ENCODE data around the gene PCP4.

PCP4 gene

DNA sequence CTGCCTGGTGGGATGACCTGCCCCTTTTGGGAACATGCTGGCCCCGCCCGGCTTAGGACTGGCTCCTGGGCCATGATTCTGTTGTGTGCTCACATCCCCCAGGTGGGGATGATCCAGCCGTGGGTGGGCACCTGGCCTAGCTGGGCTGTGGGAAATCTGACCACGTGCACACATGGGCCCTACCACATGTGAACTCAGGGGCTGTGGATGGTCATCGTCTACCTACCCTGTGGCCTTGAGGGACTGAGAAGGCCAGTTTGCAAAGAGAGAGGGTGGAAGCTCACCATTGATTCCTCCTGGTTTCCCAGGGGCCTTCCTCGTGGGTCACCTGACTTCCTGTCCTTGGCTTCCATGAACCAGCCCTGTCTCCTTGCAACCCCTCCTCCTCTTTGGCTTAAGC is 19.4 kb upstream of the PCP4 start:
- no peak overlapping the region for H3K9ac ChIP-seq (ENCODE audit: low read depth, low read length)
- H3K9me3 ChIP-seq (ENCODE audit: control insufficient read depth, insufficient read depth, low read length) = no peaks in the 10 kb centered on the region
- H3K36me3 ChIP-seq (ENCODE audit: control insufficient read depth, insufficient read depth, low read length) = peaks cover 3% of the 10 kb centered on the region
- H3K4me3 ChIP-seq (ENCODE audit: low read depth, low read length) = no peak overlapping the region
- H3K4me1 ChIP-seq (ENCODE audit: control insufficient read depth, insufficient read depth, low read length) = no peaks in the 10 kb centered on the region
- no peaks in the 10 kb centered on the region for H3K27me3 ChIP-seq (ENCODE audit: control insufficient read depth, insufficient read depth, low read length)

DNA sequence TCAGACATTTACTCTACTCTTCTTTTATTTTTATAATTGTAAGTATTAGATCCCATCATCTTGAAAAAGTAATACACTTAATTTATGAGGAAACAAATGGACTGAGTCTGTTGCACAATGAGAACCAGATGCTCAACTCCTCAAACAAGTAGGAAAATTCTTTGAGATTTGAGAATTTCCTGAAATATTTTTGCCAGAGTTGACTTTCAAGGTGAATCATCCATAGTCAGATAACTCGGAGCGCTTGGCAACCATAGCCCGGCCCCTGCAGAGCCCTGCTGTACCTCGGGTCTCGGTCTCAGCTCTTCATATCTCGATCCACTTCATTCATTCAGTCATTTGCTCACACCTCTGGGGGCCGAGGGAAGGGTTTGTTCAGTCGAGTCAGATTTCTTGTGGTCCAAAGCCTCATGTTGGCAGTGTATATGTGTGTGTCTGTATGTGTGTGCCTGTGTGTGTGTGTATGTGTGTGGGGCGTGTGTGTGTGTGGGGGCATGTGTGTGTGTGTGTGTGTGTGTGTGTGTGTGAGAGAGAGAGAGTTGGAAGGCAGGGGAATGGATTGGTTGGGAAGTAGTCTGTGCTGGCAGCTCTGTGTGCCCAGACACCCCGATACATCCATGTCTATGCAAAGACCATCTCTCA is 18.1 kb upstream of the PCP4 start:
- H3K27me3 ChIP-seq (ENCODE audit: control insufficient read depth, insufficient read depth, low read length) = no peaks in the 10 kb centered on the region
- H3K9me3 ChIP-seq (ENCODE audit: control insufficient read depth, insufficient read depth, low read length) = no peaks in the 10 kb centered on the region
- no peak overlapping the region for H3K4me3 ChIP-seq (ENCODE audit: low read depth, low read length)
- no peak overlapping the region for H3K9ac ChIP-seq (ENCODE audit: low read depth, low read length)
- H3K4me1 ChIP-seq (ENCODE audit: control insufficient read depth, insufficient read depth, low read length) = no peaks in the 10 kb centered on the region
- H3K36me3 ChIP-seq (ENCODE audit: control insufficient read depth, insufficient read depth, low read length) = peaks cover 3% of the 10 kb centered on the region

GRCh38 chr21:39850333-39850732 is 16.9 kb upstream of the PCP4 start:
- Histone ChIP-seq H3K9ac (ENCODE audit: low read depth, low read length) (no peak overlapping the region), H3K27me3 (ENCODE audit: control insufficient read depth, insufficient read depth, low read length) (no peaks in the 10 kb centered on the region), H3K36me3 (ENCODE audit: control insufficient read depth, insufficient read depth, low read length) (peaks cover 3% of the 10 kb centered on the region), H3K9me3 (ENCODE audit: control insufficient read depth, insufficient read depth, low read length) (no peaks in the 10 kb centered on the region), H3K4me1 (ENCODE audit: control insufficient read depth, insufficient read depth, low read length) (no peaks in the 10 kb centered on the region), H3K4me3 (ENCODE audit: low read depth, low read length) (no peak overlapping the region)

GRCh38 chr21:39851002-39851618 is 16.1 kb upstream of the PCP4 start:
- no peaks in the 10 kb centered on the region for H3K27me3 ChIP-seq (ENCODE audit: control insufficient read depth, insufficient read depth, low read length)
- no peaks in the 10 kb centered on the region for H3K4me1 ChIP-seq (ENCODE audit: control insufficient read depth, insufficient read depth, low read length)
- H3K36me3 ChIP-seq (ENCODE audit: control insufficient read depth, insufficient read depth, low read length) = peaks cover 3% of the 10 kb centered on the region
- H3K9me3 ChIP-seq (ENCODE audit: control insufficient read depth, insufficient read depth, low read length) = no peaks in the 10 kb centered on the region
- H3K4me3 ChIP-seq (ENCODE audit: low read depth, low read length) = no peak overlapping the region
- H3K9ac ChIP-seq (ENCODE audit: low read depth, low read length) = no peak overlapping the region

DNA sequence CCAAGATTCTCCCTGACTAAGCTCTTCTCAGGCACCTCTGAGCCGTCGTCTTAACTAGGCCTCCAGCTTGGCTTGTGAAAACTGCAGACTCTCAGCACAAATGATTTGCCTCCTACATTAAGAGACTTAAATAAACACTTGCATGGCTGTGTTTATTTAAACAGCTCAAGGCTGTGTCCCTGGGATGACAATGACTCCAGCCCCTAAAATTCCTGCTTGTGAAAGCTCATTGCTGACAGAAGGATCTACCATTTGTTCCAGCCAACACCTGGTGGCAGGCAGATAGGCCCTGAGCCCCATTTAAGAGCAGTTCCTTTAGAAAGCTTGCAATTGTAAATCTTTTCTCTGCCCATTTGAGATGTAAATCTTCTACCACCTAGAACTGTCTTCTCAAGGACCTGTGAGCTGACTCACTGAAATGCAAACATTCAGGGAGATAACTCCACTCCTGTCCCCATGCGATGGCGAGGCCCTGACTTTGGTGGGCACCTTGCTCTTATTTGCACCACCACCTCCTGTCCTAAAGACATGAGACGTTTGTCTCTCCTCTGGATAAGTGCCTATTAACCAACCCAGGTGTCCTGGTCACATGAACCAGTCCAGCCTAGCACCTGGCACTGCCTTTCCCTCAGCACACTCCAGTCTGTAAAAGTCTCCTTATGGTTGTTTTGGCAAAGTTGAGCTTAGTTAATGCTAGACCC is 15.1 kb upstream of the PCP4 start:
- Histone ChIP-seq H3K27me3 (ENCODE audit: control insufficient read depth, insufficient read depth, low read length) (no peaks in the 10 kb centered on the region), H3K9me3 (ENCODE audit: control insufficient read depth, insufficient read depth, low read length) (no peaks in the 10 kb centered on the region), H3K36me3 (ENCODE audit: control insufficient read depth, insufficient read depth, low read length) (peaks cover 3% of the 10 kb centered on the region), H3K9ac (ENCODE audit: low read depth, low read length) (no peak overlapping the region), H3K4me3 (ENCODE audit: low read depth, low read length) (no peak overlapping the region), H3K4me1 (ENCODE audit: control insufficient read depth, insufficient read depth, low read length) (no peaks in the 10 kb centered on the region)

DNA sequence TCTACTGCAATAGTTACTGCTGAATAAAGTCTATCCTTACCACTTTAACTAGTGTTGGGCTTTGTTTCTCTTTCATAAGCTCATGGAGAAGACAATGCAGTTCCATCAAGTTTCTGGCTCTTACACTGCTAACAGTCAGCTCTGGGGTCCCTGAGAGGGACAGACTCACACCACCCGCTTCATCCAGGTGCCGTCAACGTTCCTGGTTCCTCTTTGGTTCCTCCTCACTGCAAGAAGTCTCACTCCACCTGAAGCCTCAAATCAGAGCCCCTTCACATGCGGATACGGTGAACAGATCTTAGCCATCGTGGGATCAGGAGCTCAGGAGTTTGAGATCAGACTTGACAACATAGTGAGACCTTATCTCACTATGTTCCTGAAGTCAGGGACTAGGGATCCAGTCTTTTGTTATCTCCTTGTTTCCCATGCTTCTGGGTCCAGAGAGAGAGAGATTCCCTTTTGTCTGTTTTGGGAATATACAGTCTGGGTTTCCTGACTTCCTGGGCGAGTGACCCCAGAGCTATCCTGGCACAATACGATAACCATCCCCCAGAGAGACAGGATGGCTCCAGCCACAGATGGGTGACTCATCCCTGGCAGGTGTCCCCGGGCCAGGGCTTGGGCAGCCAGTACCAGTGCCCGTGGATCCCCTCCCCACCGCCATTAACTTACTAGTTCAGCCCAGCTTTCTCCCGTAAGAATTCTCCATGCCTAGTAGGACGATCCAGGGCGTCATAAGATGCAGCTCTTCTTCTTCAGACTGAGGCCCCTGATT is 14.3 kb upstream of the PCP4 start:
- H3K4me1 ChIP-seq (ENCODE audit: control insufficient read depth, insufficient read depth, low read length) = no peaks in the 10 kb centered on the region
- H3K9me3 ChIP-seq (ENCODE audit: control insufficient read depth, insufficient read depth, low read length) = no peaks in the 10 kb centered on the region
- H3K4me3 ChIP-seq (ENCODE audit: low read depth, low read length) = no peak overlapping the region
- H3K9ac ChIP-seq (ENCODE audit: low read depth, low read length) = no peak overlapping the region
- peaks cover 3% of the 10 kb centered on the region for H3K36me3 ChIP-seq (ENCODE audit: control insufficient read depth, insufficient read depth, low read length)
- H3K27me3 ChIP-seq (ENCODE audit: control insufficient read depth, insufficient read depth, low read length) = no peaks in the 10 kb centered on the region

GRCh38 chr21:39854572-39854971 is 12.7 kb upstream of the PCP4 start:
- Histone ChIP-seq H3K9me3 (ENCODE audit: control insufficient read depth, insufficient read depth, low read length) (no peaks in the 10 kb centered on the region), H3K36me3 (ENCODE audit: control insufficient read depth, insufficient read depth, low read length) (peaks cover 3% of the 10 kb centered on the region), H3K27me3 (ENCODE audit: control insufficient read depth, insufficient read depth, low read length) (no peaks in the 10 kb centered on the region), H3K9ac (ENCODE audit: low read depth, low read length) (no peak overlapping the region), H3K4me1 (ENCODE audit: control insufficient read depth, insufficient read depth, low read length) (no peaks in the 10 kb centered on the region), H3K4me3 (ENCODE audit: low read depth, low read length) (no peak overlapping the region)

DNA sequence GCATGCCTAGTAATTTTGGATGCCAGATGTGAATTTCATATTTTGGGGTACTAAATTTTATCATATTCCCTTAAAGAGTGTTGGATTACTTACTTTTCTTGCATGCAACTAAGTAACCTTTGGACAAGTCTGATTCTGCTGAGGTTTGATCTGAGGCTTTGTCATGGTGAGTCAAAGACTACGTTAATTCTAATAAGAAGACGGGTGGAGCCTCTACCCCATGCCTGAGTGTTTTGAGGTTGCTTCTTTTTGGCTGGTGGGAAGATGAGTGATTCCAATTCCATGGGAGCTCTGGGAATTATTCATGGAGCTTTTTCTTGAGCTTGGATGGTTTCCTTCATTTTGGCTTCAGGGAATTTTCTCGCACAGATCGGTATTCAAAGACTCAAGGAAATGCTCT is 11.6 kb upstream of the PCP4 start:
- Histone ChIP-seq H3K4me1 (ENCODE audit: control insufficient read depth, insufficient read depth, low read length) (no peaks in the 10 kb centered on the region), H3K9ac (ENCODE audit: low read depth, low read length) (no peak overlapping the region), H3K9me3 (ENCODE audit: control insufficient read depth, insufficient read depth, low read length) (no peaks in the 10 kb centered on the region), H3K27me3 (ENCODE audit: control insufficient read depth, insufficient read depth, low read length) (no peaks in the 10 kb centered on the region), H3K4me3 (ENCODE audit: low read depth, low read length) (no peak overlapping the region), H3K36me3 (ENCODE audit: control insufficient read depth, insufficient read depth, low read length) (peaks cover 3% of the 10 kb centered on the region)

GRCh38 chr21:39860600-39860999 is 6.6 kb upstream of the PCP4 start:
- no peaks in the 10 kb centered on the region for H3K27me3 ChIP-seq (ENCODE audit: control insufficient read depth, insufficient read depth, low read length)
- H3K4me3 ChIP-seq (ENCODE audit: low read depth, low read length) = no peak overlapping the region
- no peak overlapping the region for H3K9ac ChIP-seq (ENCODE audit: low read depth, low read length)
- H3K4me1 ChIP-seq (ENCODE audit: control insufficient read depth, insufficient read depth, low read length) = no peaks in the 10 kb centered on the region
- no peaks in the 10 kb centered on the region for H3K9me3 ChIP-seq (ENCODE audit: control insufficient read depth, insufficient read depth, low read length)
- H3K36me3 ChIP-seq (ENCODE audit: control insufficient read depth, insufficient read depth, low read length) = no peaks in the 10 kb centered on the region

DNA sequence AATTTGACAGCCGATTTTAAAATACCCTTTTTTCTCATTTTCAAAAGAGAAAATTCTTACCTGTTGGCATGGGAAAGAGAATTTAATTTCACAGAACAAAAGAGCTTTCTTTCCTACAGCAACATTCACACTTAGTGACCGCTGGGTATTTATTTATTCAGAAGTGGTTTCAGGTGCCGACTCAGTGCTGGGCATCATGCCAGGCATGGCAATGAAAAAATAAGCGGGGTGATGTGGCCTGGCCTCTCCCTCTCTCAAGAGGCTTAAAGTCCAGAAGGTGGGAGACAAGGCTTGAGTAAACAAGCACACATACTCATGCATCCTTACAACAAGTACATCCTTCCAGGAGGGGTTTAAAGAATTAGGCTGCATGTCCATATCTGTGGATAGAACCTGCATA is 4.1 kb upstream of the PCP4 start:
- H3K9ac ChIP-seq (ENCODE audit: low read depth, low read length) = no peak overlapping the region
- no peaks in the 10 kb centered on the region for H3K27me3 ChIP-seq (ENCODE audit: control insufficient read depth, insufficient read depth, low read length)
- H3K4me3 ChIP-seq (ENCODE audit: low read depth, low read length) = no peak overlapping the region
- H3K36me3 ChIP-seq (ENCODE audit: control insufficient read depth, insufficient read depth, low read length) = no peaks in the 10 kb centered on the region
- no peaks in the 10 kb centered on the region for H3K4me1 ChIP-seq (ENCODE audit: control insufficient read depth, insufficient read depth, low read length)
- no peaks in the 10 kb centered on the region for H3K9me3 ChIP-seq (ENCODE audit: control insufficient read depth, insufficient read depth, low read length)

- Histone ChIP-seq H3K36me3 (ENCODE audit: control insufficient read depth, insufficient read depth, low read length) (no peaks in the 10 kb centered on the region), H3K9me3 (ENCODE audit: control insufficient read depth, insufficient read depth, low read length) (no peaks in the 10 kb centered on the region), H3K27me3 (ENCODE audit: control insufficient read depth, insufficient read depth, low read length) (peaks cover 4% of the 10 kb centered on the region), H3K9ac (ENCODE audit: low read depth, low read length) (no peak overlapping the region), H3K4me1 (ENCODE audit: control insufficient read depth, insufficient read depth, low read length) (no peaks in the 10 kb centered on the region), H3K4me3 (ENCODE audit: low read depth, low read length) (no peak overlapping the region)
Observed at GRCh38 chr21:39866093-39866492, 1.1 kb upstream of the PCP4 start.

Measured in iPS-15b (cell line).